A549 (cell line): ENCODE data around the gene YKT6.

ENCODE experiments used
- CTCF ChIP-seq: fragments of >200 bp; sonication (Bioruptor Twin); formaldehyde crosslinking; IDR thresholded peaks from 3 replicates; pipeline ENCODE4 v1.5.1; 2016
- EP300 ChIP-seq, 2 experiments: fragments of >200 bp; sonication (Bioruptor Twin); formaldehyde crosslinking; IDR thresholded peaks; 2 replicates in 1 of 2; 3 replicates in 1 of 2; pipeline ENCODE4 v1.6.1; 2016 to 2017
- FOSB ChIP-seq: fragments of 250-450 bp; sonication (Bioruptor Pico); IDR thresholded peaks from 2 replicates; pipeline ENCODE4 v1.5.0; 2020; ENCODE audit warnings: mild to moderate bottlenecking, moderate library complexity
- MAZ ChIP-seq: fragments of 150-350 bp; IDR thresholded peaks from 2 replicates; pipeline ENCODE4 v1.6.1; 2014; ENCODE audit warnings: antibody characterized with exemption, low read depth, low read length, borderline replicate concordance
- NR3C1 ChIP-seq: fragments of >200 bp; sonication (Bioruptor Twin); formaldehyde crosslinking; IDR thresholded peaks from 3 replicates; pipeline ENCODE4 v1.6.1; 2017
- TF ChIP-seq, protein P1 (sequence below): fragments of 450-650 bp; IDR thresholded peaks from 2 replicates; pipeline ENCODE4 v1.6.1; 2014; ENCODE audit warnings: antibody characterized with exemption

GRCh38 chr7:44239361-44239760 lies 38.6 kb downstream of the YKT6 start:
- TF ChIP-seq CTCF = no peak
- no peak for TF ChIP-seq MAZ
- no peak for TF ChIP-seq NR3C1
- no peak for TF ChIP-seq EP300 (IDR thresholded peaks at IDR 0.05)
- no peak for TF ChIP-seq FOSB (CRISPR knock-in tag)
- TF ChIP-seq, protein P1, sequence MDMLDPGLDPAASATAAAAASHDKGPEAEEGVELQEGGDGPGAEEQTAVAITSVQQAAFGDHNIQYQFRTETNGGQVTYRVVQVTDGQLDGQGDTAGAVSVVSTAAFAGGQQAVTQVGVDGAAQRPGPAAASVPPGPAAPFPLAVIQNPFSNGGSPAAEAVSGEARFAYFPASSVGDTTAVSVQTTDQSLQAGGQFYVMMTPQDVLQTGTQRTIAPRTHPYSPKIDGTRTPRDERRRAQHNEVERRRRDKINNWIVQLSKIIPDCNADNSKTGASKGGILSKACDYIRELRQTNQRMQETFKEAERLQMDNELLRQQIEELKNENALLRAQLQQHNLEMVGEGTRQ = no peak
